ENCODE measurements around the gene KCNJ6.

Gene KCNJ6

DNA sequence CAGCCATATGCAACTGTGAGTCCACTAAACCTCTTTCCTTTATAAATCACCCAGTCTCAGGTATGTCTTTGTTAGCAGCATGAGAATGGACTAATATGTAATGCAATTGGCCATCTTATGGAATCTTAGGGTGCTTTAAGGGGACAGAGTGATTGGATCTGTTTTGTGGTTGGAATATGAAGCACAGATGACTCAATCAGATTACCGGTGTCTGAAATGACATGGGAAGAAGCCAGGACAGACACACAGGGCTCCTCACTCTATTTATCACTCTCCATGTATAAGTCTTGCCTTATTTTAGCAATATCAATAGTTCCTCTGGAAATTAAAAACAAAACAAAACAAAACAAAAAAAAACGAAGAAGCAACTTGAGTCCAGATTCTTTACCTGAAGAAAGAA, 12.9 kb downstream of the KCNJ6 start:
- DNase-seq = no peak

DNA sequence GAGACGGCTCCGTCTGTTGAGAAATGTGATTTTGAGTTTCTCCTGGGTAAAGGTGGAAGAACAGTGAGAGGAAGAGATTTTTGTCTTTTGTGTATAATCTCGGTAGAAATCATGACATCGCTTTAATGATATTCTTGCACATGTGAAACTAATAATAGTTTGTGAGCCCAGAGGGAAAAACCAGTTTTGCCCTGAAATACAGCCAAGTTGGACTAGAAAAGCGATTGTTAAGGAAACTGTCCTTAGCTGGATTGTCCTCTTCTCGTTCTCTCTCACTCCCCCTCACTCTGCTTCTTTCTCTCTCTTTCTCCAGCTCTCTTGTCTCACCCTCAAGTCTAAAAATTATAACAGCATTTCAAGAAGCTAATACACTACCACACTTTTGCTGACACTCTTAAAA, 17.1 kb downstream of the KCNJ6 start:
- no peak for DNase-seq

DNA sequence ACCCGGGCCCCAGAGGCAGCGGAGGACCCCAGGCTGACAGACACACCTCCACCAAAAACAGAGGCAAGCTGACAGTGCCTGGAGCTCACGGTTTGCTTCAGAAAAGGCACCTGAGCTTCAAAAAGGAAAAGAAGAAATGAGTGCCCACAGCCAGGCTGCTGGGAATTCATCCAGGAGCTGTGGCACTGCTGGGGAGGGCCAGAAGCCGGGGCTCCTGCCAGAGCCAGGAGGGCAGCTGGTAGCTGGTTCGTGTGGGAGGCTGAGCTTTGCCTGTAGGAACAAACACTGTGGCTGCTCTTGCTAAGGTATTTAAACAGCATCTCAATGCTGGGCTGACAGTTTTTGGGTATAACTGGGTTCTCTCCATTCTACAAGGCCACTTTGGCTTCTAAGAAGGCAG, 19.5 kb downstream of the KCNJ6 start:
- no peak for DNase-seq

DNA sequence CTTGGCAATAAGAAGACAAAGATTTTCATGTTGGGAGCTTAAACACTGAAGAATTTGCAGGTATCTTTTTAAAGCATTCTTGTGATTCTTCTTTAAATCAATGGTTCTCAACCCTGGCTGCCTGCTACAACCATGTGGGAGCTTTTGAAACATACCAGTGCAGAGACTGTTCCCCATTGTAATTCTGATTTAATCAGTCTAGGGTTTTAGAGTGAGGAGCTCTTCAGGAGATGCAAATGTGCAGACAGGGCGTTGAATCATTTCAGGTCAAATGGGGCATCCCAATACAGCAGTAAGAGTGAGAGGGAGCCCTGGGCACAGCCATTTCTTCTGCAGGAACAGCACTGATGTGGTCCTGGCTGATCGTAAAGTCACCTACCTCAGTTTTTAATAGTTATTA, 24.3 kb downstream of the KCNJ6 start:
- DNase-seq = no peak

DNA sequence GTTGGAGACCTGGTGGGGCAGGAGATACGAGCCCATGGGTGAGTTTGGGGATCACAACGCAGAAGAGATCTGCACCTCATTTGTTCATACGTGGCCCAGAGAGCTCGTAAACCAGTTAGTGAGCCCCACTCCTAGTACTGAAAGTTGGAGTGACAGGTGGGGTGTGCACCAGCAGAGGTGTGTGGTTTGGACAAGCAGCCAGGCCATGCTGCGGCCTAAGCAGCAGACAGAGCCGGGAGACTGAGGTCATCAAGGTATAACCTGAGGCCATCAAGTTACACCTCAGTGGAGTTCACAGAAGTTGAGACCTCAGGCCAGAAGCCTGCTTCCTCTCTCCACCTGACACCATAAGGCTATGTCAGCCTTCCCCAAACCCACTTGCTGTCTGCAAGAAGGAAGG, 27.6 kb downstream of the KCNJ6 start:
- DNase-seq = no peak

DNA sequence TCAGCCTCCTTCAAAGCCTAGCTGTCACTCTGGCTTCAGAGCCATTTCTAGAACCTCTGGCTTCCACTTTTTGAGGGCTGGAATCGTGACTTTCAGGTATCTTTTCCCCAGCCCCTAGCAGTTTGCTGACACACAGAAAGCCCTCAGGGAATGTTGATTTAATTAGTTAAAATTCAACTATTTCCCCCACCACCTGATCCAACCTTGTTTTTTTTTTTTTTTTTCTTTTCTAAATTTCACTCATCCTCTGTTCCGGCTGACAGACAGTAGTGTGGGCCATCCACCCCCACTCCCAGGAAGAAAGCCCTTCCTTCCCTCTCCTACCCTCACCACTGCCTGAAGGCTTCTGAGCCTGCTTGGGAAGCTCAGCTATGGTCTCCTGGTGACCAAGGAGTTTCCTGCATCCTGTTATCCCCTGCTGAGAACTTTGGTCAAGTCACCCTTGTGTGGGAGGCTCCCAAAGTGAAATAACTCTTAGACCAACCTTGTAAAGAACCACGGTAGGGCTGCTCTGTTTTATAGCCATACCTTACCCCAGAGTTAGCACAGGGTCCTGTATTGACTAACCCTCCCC, 29.4 kb downstream of the KCNJ6 start:
- no peak for DNase-seq

DNA sequence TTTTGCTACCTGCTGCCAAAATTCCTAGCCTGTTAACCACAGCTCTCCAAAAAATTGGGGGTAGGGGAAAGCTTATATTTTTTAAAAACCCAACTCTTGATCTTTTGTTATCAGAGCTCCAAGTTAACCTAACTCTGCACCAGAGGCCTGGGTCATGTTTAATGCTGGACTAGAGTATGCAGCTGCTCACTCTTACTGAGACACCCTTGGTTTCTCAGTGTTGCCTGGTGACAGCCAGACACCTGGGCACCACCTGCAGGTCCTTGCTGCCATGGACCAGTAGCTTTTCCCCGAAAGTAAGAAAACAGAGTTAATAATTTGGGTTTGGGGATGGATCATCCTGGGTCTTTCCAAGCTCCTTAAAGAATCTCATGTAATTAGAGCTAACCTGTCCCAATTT, 30.1 kb downstream of the KCNJ6 start:
- no peak for DNase-seq

DNA sequence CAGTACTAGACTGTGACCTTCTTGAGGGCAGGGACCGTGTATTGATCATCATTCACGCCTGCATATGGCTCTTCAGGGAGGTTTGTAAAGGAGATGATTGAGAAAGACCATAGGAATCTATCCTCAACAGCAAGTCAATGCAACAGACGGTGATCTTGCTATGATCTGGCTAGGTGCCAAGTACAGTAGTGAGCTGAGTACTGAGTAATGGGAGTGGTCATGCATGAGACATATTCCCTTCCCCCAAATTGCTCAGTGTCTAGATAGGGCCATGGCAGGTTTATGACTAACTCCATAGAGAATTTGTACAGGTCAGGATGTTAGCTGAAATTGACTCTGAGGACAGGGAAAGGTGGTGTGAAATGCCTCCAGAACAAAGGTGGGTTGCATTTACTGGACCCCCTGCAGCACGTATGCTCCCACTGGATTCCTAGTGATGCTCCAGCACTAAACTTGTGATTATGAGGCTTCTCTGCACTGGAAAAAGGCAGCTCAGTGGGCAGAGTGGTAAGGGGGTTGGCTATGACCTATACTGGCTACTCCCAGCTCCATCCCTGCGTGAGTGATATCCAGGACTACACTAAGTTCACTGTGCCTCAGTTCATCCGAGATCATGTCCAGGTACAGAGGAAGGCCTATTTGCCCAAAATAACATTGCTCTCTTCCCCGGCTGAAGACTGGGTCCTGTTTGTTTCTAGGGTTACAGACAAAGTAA, 37.2 kb downstream of the KCNJ6 start:
- no peak for DNase-seq

DNA sequence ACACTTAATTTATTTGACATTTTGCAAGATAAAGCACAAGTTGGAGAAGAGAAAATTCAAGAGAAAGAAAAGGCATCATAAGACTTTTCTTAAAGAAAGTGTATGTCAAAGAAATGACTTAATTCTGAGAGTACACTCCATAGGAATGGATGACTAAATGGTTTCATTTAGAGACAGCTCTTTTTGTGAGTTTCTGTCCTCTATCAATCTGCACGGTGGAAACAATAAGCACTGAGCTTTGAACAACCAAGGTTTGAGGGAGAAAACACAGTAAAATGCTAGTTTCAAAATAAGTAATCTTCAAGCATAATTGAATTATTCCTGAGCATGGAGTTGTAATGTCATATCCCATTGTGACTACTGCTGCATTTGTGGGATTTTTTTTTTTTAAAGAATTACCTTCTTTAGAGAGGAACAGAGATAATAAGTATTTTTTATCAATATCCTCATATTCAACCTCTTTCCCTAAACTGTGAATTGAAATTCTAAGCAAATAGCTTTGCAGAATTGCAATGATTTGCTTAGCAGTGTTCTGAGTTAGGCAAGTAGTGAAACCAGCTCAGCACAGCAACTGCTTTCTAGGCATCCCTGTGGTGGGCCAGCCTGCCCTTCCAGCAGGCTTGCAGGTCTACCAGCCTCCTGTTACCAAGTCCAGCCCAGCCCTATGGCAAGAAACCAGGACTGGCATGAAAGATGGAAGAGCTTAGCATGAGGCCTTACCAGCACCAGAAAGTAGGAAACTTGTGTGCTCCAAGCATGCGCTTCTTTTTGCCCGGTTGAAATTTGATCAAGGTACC, 38.2 kb downstream of the KCNJ6 start:
- no peak for DNase-seq

DNA sequence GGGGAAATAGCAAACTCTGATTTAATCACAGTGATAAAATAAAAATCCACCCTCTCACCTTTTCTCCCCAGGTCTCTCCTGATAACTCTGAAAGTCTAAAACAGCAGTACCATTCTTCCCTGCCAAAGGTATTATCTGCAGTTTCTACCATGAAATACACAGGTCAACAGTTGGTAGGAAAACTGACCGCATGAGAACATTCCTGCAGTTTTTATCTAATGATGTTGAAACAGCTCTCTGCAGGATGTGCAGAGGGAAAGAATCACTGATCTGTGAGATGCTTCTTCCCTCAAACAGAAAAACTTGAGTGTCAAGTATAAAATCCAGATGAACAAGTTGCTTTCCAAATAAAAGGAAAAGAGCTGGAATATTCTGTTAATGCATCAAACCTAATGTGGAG, 39.1 kb downstream of the KCNJ6 start:
- DNase-seq = no peak

DNA sequence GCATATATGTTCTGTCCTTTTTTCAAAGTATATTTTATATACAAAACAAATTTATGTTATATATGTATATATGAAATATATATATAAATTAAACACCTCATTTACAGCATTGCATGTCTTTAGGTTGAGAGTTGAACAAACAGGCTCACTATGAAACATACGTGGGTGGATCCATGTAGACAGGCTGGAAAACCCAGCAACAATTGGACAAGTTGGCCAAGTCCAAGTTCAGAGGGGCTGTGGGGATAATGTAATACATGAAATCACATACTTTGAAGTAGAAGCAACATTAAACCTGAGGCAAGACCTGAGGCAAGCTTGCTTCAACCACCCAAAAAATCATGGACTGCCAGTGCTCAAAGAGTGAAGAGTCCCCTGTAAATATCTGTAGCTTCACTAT, 39.7 kb downstream of the KCNJ6 start:
- DNase-seq = no peak

DNA sequence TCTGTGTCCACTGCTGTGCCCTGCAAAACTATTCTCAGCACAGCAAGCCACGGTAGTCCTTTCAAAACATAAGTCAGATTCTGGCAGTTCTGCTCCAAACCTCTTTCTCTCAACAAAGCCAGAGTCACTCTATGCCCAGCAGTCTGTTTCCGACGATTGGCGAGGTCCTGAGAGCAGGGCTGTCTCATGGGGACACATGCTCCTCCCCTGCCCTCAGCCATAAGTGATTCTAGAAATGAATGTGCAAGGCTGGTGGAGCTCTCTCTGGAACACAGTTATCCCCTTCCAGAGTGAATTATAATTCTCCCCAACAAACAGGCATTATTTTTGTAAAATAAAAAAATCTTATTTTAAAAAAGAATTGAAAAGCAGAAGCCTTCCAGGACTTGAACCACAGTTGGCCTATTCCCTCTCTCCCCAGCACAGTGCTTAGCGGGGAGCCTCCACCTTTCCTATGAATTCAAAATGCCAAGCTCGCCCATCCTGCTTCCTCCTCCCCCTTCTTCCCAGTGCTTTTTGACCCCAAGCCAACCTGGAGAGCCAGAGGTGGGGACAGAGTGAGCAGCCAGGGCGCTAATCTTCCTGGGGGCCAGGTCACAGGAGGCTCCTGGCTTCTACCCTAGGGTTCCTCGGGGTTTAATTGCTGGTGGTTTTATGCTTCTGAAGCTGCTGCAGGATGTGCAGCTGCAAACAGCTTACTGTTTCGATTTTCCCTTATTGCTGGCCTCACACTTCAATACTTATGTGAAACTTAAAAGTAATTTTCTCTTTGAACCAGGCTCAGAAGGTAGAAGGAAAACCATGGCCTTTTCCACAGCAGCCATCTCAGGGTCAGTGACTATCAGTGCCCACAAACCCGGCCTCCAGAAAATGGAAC, 41.1 kb downstream of the KCNJ6 start:
- no peak for DNase-seq

DNA sequence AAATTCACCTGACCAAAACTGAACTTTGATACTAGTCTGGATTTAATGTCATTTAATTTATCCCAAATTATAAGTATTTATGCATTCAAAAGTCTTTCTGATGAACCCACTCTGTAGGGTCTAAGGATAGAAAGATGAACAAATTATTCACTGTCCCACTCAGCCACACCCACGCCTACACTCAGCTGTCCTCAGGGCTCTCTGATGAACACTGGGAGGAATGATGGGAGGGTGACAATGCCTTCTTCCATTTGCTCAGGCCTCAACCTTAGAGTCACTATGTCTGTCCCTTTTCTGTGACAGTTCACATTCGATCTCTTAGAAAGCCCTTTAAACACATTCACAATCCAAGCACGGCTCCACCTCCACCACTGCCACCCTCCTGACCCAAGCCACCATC, 41.8 kb downstream of the KCNJ6 start:
- DNase-seq = no peak

DNA sequence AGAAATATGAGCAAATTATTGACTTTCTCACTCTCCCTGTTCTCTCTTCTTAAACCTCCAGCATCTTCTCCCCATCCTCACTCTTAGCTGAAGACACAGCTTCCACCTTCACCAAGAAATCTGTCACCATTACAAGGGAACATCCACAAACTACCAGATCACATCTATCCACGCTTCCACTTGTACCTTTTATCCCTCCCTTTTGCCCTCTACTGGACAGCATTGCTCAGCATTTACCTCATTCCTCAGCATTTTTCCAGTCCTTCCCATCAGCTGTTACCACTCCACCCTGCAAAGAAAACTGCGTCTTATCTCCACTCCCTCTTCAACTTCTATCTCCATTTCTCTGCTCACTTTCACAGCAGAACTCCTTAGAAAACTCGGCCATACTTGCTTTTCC, 42.6 kb downstream of the KCNJ6 start:
- no peak for DNase-seq

DNA sequence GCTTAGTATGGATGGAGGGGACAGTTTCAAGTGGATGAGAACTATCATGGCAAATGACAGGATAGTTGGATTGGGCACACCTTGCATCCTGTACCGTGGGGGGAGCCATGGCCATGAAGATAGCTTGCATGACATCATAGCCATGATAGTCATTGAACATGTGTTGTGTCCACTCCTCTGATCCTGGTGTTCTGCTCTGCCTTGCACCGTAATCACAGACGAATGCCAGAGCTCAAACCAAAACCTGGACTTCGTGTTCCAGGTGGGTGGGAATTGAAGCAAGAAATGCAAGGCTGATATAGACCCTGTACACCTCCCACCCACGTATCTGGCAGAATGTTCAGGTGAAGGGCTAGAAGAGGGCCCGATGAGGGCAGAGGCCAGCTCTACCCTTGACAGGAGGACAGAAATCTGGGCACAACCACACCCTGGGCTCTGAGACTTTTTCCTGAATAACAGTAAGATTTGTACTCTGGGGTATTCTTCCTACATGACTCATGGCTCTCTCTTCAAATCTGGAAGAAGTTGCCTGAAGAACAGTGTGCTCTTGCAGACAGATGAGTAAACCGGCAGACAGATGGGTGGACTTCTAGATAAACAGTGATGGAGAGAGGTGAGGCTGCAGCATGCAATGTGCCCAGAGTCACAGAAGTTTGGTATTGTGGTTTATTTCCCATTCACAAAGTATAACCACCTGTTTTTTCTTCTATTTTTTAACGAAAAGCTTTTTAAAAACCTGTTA, 45.0 kb downstream of the KCNJ6 start:
- no peak for DNase-seq

DNA sequence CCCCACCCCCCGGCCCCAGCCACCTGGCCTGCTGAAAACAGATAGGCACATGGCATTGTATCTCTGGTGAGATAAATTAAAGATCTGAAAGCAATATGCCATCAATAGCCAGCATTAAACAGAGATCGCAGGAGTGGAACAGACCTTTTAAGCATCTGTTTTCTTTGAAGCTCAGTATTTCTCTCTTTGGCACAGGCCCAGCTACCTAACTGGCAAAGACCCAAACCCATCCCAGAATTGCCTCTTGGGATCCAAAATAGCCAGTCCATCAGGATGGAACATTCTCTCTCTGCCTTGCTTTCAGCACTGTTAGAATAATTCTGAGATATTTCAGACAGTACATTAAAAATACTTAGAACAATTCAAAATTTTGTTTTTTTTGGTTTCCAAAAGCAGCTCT, 46.0 kb downstream of the KCNJ6 start:
- DNase-seq = peak; percentile 3

DNA sequence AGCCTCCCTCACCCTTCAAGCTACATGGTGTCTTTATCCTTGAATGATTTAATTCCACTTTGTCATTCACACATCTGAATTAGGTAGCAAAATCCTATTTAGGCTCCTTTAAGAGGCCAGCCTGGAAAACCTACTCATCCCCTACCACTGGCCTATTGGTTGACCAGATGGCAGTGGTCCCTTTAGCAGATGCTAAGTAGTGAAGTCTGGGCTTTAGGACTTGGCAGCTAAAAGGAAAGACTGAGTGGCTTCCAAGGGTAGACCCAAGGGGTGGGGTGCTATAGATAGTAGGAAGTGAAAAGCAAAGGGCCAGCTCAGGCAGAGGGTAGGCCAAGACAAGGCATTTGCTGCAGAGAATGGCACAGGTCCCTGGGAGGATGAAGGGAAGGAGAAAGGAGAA, 46.6 kb downstream of the KCNJ6 start:
- DNase-seq = no peak

DNA sequence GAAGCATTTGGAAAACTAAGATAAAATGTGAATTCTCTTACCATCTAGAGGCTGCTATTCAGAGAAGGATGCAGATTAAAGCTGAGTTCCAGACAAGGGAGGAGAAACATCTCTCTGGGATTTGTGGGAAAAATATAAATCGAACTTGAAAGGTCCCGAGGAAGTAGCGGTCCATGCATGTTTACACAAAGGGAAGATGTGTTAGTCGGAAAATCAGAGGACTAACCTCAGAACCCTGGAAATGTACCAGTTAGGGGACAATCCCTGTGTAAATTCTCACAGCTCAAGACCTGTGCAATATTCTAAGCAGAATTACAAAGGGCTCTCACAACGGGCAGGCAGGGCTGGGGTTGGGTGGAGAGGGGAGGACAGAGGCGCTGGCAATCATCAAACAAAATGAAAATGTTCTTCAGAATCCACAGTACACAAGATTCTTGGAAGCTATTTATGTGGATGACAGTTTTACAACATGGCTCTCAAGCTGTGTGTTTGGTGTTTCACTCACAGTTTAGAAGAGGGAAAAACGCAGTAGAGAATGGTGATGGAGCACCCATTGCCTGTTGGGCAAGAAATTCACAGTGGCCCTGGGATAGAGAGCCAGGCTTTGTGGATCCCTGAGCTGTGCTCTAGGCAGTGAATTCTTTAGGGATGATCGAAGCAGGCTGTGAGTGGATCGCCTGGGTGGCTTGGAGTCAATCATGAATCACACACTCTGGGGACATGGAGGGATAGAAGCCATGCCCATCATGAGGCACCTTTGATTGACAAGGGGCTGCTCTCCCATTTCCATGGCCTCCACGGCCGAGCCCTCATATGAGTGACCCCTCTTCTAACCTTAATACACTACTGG, 47.6 kb downstream of the KCNJ6 start:
- DNase-seq = no peak

DNA sequence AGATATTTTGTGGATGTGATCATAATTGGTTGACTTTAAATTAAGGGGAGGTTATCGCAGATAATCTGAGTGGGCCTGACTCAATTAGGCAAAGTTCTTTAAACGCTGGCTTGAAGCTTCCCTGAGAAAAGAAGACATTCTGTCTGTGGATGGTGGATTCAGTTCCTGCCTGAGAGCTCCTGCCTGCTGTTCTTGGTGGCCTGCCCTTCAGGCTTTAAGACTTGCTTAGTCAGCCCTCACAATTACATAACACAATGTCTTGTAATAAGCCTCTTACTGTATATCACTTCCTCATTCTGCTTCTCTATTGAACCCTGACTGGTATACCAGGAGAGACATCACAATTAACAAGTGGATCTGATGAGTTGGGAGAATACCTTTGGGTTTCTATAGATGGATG, 50.2 kb downstream of the KCNJ6 start:
- no peak for DNase-seq

DNA sequence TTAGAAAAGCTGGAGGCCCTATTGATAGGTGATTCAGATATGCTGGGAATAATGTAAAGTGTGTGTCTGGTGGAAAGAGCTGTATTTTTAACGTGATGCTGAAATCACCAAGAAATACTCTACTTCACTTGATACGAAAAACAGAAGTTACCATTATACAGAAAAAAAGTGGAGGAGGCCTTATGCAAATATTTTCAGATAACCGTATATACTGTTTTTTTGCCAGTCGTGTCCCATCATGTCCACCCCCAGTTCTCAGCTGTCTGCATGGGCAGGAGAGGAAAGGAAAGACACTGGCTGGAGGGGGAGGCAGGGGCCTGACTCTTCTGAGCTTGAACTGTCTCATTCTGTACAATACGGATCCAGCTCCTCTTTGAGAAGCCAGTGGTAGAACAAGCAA, 51.1 kb downstream of the KCNJ6 start:
- DNase-seq = no peak

DNA sequence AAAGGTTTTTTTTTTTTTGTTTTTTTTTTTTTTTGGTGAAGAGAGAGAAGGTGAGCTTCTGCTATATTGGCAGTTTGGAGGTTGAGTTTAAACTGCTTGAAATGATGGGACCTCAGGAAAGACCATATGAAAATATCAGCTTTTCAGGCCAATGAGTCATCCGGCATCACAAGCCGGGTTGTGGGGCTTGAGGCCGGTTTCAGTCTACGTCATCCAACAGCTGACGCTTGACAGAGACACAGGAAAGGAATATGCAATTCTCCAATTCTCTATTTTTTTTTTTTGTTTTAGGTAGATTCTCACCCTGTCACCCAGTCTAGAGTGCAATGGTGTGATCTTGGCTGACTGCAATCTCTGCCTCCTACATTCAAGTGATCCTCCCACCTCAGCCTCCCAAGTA, 52.4 kb downstream of the KCNJ6 start:
- no peak for DNase-seq

DNA sequence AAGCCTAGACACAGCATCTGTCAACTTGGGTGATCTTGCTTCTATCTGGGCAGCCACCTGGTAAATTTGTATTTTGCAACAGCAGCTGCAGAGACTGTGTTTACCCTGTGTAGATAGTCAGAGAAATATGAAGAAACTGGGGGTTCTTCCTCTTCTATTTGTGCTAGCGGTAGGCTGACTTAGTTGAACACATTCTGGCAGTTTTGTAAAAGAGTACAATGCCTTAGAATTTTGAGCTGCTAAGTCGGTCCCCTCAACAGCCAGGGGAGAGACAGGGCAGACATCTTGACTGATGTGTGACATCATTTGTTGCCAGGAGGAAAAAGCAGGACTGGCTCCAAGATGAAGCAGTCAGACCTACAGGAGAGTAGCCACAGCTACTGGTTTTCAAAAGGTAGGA, 53.7 kb downstream of the KCNJ6 start:
- DNase-seq = no peak
